H1 (cell line): Measurements from ENCODE around the gene PCDH9. TPM values are rescaled to one million over a fixed set of nuclear protein-coding genes. Genes with fewer than 3 reads are reported as not detected.

Source experiments
- CHD2 ChIP-seq: IDR thresholded peaks from 2 replicates; pipeline ENCODE4 v1.6.1; 2012; ENCODE audit warnings: low read length, improper control_type of control experiment
- JUN ChIP-seq: IDR thresholded peaks from 2 replicates; pipeline ENCODE4 v1.6.1; 2011; ENCODE audit warnings: low read depth, mild to moderate bottlenecking, improper control_type of control experiment, low read length
- KDM5A ChIP-seq: fragments of 200-600 bp; IDR thresholded peaks from 2 replicates; pipeline ENCODE4 v1.7.1; 2012; ENCODE audit warnings: mild to moderate bottlenecking, low read length, inconsistent platforms, mixed read lengths
- SAP30 ChIP-seq: fragments of 300-600 bp; sonication (generic); IDR thresholded peaks from 2 replicates; pipeline ENCODE4 v1.7.1; 2012; ENCODE audit warnings: low read length, moderate library complexity, mild to moderate bottlenecking, inconsistent platforms; ENCODE audit not compliant: insufficient read depth, insufficient replicate concordance
- SP4 ChIP-seq: IDR thresholded peaks from 2 replicates; pipeline ENCODE4 v1.6.1; 2012; ENCODE audit warnings: low read length, inconsistent platforms
- TEAD4 ChIP-seq: IDR thresholded peaks from 2 replicates; pipeline ENCODE4 v1.6.1; 2012; ENCODE audit warnings: low read depth, low read length, inconsistent platforms, mixed read lengths
- polyA plus RNA-seq, 7 experiments: library from polyadenylated mRNA; depleted of rRNA in 3 of 7; stranded (reverse) in 5 of 7; unstranded in 2 of 7; fragments of >200 nt in 5 of 7; fragments of 200-250 nt in 2 of 7; gene quantifications; 1 replicate in 5 of 7; 2 replicates in 1 of 7; 4 replicates in 1 of 7; pipeline versions ENCODE4 v1.2.1 to v1.2.3, GENCODE V29; 2011 to 2013; ENCODE audit warnings: missing spikeins in 2 of 7, mixed read lengths in 2 of 7
- total RNA-seq: library from RNA; stranded (reverse); fragmentation: NEBNext Ultra II Directional; extraction: Animal tissue kit (Norgen Biotek cat#: 25700); gene quantifications from 2 replicates; pipeline ENCODE4 v1.2.1, GENCODE V29; 2021
- TF ChIP-seq, protein P1 (sequence below): IDR thresholded peaks from 2 replicates; pipeline ENCODE4 v1.6.1; 2012; ENCODE audit warnings: inconsistent platforms

PCDH9 gene
- total and polyA plus RNA-seq, 2 of the 8 experiments (the other 6 are each of a cell fraction or from before 2014, with no cell fraction given): 0.12 to 0.60 TPM

DNA sequence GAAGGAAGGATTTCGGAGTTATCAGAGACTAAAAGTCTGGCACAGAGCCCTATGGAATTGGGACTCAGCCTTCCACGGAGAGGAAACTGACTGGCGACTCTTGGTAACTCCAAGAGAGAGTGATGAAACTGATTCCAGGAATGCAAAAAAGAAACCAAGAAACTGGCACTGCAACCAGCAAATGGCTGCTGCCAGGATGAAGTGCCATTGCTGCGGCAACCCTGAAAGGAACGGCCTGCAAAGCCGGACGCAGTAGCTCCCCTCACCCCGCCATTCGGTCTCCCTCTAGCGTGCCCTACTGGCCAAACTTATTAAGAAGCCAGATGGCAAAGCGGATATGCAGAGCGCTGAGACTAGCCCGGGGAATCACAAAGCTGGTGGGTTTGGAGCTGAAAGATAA, 236.0 kb downstream of the PCDH9 start (continued):
- no peak for TF ChIP-seq JUN
- TF ChIP-seq SP4: no peak
- TF ChIP-seq, protein P1, sequence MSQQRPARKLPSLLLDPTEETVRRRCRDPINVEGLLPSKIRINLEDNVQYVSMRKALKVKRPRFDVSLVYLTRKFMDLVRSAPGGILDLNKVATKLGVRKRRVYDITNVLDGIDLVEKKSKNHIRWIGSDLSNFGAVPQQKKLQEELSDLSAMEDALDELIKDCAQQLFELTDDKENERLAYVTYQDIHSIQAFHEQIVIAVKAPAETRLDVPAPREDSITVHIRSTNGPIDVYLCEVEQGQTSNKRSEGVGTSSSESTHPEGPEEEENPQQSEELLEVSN: no peak
- no peak for TF ChIP-seq TEAD4
- TF ChIP-seq KDM5A: no peak
- TF ChIP-seq SAP30: no peak
- no peak for TF ChIP-seq CHD2
